Glomerular endothelial cell (primary cell): ENCODE results near the gene RSRP1. TPM values are rescaled to one million over a fixed set of nuclear protein-coding genes. Genes with fewer than 3 reads are reported as not detected.

ENCODE experiments used
- DNase-seq: peaks from one replicate; pipeline ENCODE4 v3.0.0-alpha.2; 2011; ENCODE audit warnings: low read depth, low spot score; ENCODE audit errors: extremely low read depth
- total RNA-seq: library from RNA; depleted of rRNA; stranded (reverse); fragments of >200 nt; gene quantifications from 2 replicates; pipeline ENCODE4 v1.2.3, GENCODE V29; 2015

Gene RSRP1
- total RNA-seq, 1 donor from 2014 or later, result 102 TPM

DNA sequence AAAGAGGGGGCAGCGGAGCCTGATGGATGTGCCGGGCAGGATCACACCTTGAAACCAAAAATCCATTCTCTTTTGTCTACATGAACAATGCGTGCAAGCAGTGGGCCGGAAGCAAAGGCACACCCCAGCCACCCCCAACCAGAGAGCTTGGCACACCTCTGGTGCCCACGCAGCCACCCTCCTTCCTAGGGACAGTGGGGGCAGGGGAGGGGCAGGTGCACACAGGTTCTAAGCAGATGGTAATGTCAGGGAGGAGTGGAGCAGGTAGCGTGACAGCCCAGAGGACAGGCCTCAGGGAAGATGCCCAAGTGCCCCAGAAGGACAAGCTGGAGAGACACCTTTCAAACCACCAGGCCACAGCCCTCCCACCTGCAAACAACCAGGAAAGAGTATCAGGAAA lies 51.4 kb downstream of the RSRP1 start:
- no peak for DNase-seq

- DNase-seq, result no peak
Observed at GRCh38 chr1:25194572-25195020, 52.7 kb downstream of the RSRP1 start.

GRCh38 chr1:25194054-25194453 lies 53.2 kb downstream of the RSRP1 start:
- no peak for DNase-seq

- no peak for DNase-seq
Observed at GRCh38 chr1:25193229-25193628, 54.0 kb downstream of the RSRP1 start.

Other genes starting within 250 kb of the RSRP1 start
- 30.2 and 57.0 TPM in 2 replicates for gene SYF2, start 15.0 kb downstream of the RSRP1 start, total RNA-seq
- not detected in 2 replicates for gene RHD, start 25.1 kb upstream of the RSRP1 start, total RNA-seq
- gene TMEM50A, start 90.9 kb upstream of the RSRP1 start, total RNA-seq, result 138 and 144 TPM in 2 replicates
- 0.41 TPM in 1 of 2 replicates, not detected in the other for gene RHCE, start 173.4 kb upstream of the RSRP1 start, total RNA-seq
- 16.7 and 18.6 TPM in 2 replicates for gene MACO1, start 183.4 kb upstream of the RSRP1 start, total RNA-seq